PC-3 (cell line): ENCODE measurements around the gene DNMT3L. TPM values are rescaled to one million over a fixed set of nuclear protein-coding genes. Genes with fewer than 3 reads are reported as not detected.
"Not testable (repeated sequence)": the region's sequence is repeated elsewhere in the genome, so short reads cannot be mapped to it uniquely, and the experiment has no call there.

ENCODE experiments used
- ATAC-seq: fragments of 200-7000 bp; cut with Tn5 transposase; 2 replicates; pipeline ENCODE4 v1.9.1; 2020; ENCODE audit warnings: mild to moderate bottlenecking, moderate library complexity
- BruUV-seq: library from RNA; stranded (reverse); fragments of 400-500 nt; replicated peaks from 2 replicates; lab custom pipeline; 2021; lab: Mats Ljungman, UMichigan
- CTCF ChIA-PET: fragments of 300-600 bp; sonication (Branson Sonifier 250); formaldehyde crosslinking; loops from one replicate; lab custom pipeline; 2022; ENCODE audit warnings: antibody characterized with exemption; lab: Charles Lee
- POLR2A ChIA-PET: fragments of 300-600 bp; sonication (Branson Sonifier 250); formaldehyde crosslinking; loops from one replicate; lab custom pipeline; 2022; ENCODE audit warnings: antibody characterized with exemption; ENCODE audit not compliant: unreplicated experiment; lab: Charles Lee
- DNase-seq: peaks from one replicate; pipeline ENCODE4 v3.0.0-alpha.2; 2015
- H2AFZ ChIP-seq: fragments of 300-600 bp; sonication (generic); 2 replicates; pipeline ENCODE4 v1.6.0; 2016; ENCODE audit warnings: antibody characterized with exemption, low read length
- H3F3A ChIP-seq: fragments of 300-600 bp; sonication (generic); one replicate; pipeline ENCODE4 v1.6.0; 2017; ENCODE audit warnings: antibody characterized with exemption, low read length, control low read depth, mild to moderate bottlenecking; ENCODE audit not compliant: unreplicated experiment
- H3K27ac ChIP-seq: fragments of 300-600 bp; sonication (generic); 2 replicates; pipeline ENCODE4 v1.5.1; 2016; ENCODE audit warnings: mild to moderate bottlenecking, low read length
- H3K27me3 ChIP-seq: fragments of 300-600 bp; sonication (generic); 2 replicates; pipeline ENCODE4 v1.6.1; 2016; ENCODE audit warnings: low read length, mixed read lengths
- H3K36me3 ChIP-seq: fragments of 300-600 bp; sonication (generic); 2 replicates; pipeline ENCODE4 v1.6.1; 2016; ENCODE audit warnings: low read depth, mixed run types, low read length, mixed read lengths
- H3K4me1 ChIP-seq: fragments of 300-600 bp; sonication (generic); 2 replicates; pipeline ENCODE4 v1.5.1; 2016; ENCODE audit warnings: low read length; ENCODE audit not compliant: insufficient read depth
- H3K4me2 ChIP-seq: fragments of 300-600 bp; sonication (generic); 2 replicates; pipeline ENCODE4 v1.6.0; 2016; ENCODE audit warnings: low read length
- H3K4me3 ChIP-seq: fragments of 300-600 bp; sonication (generic); 2 replicates; pipeline ENCODE4 v1.5.1; 2016; ENCODE audit warnings: mild to moderate bottlenecking, low read length, mixed read lengths
- H3K79me2 ChIP-seq: fragments of 300-600 bp; sonication (generic); 2 replicates; pipeline ENCODE4 v1.6.1; 2017; ENCODE audit warnings: low read length, mixed read lengths
- H3K9ac ChIP-seq: fragments of 300-600 bp; sonication (generic); 2 replicates; pipeline ENCODE4 v1.6.0; 2016; ENCODE audit warnings: mild to moderate bottlenecking, low read length
- H3K9me2 ChIP-seq: fragments of 300-600 bp; sonication (generic); replicated peaks from 2 replicates; pipeline ENCODE4 v1.6.1; 2016; ENCODE audit warnings: mixed run types, low read length, mixed read lengths
- H3K9me3 ChIP-seq: fragments of 300-600 bp; sonication (generic); 2 replicates; pipeline ENCODE4 v1.6.1; 2016; ENCODE audit warnings: low read length, mixed read lengths
- H4K20me1 ChIP-seq: fragments of 300-600 bp; sonication (generic); 2 replicates; pipeline ENCODE4 v1.6.1; 2016; ENCODE audit warnings: low read length, mixed read lengths
- EZH2 ChIP-seq: fragments of 300-600 bp; sonication (generic); IDR thresholded peaks from one replicate; pipeline ENCODE4 v1.6.1; 2017; ENCODE audit warnings: antibody characterized with exemption, mild to moderate bottlenecking, low read length; ENCODE audit not compliant: unreplicated experiment
- EZH2phosphoT487 ChIP-seq: fragments of 300-600 bp; sonication (generic); IDR thresholded peaks from 2 replicates; pipeline ENCODE4 v1.6.1; 2018; ENCODE audit warnings: mild to moderate bottlenecking, antibody characterized with exemption, low read length, borderline replicate concordance
- intact Hi-C: fragments of 100-400 bp; cut with micrococcal nuclease; formaldehyde crosslinking; loops from 2 replicates; pipeline ENCODE4 v1.9.0; 2023
- total RNA-seq: library from RNA; depleted of rRNA; stranded (reverse); fragments of >200 nt; gene quantifications from 2 replicates; pipeline ENCODE4 v1.2.3, GENCODE V29; 2014
- TF ChIP-seq, protein P1 (sequence below): fragments of 300-600 bp; sonication (generic); conservative IDR thresholded peaks from 2 replicates; pipeline ENCODE4 v1.5.1; 2017; ENCODE audit warnings: antibody characterized with exemption, low read depth, mild to moderate bottlenecking, low read length

Gene DNMT3L
- total RNA-seq, 1 experiment from 2014 or later = not detected

DNA sequence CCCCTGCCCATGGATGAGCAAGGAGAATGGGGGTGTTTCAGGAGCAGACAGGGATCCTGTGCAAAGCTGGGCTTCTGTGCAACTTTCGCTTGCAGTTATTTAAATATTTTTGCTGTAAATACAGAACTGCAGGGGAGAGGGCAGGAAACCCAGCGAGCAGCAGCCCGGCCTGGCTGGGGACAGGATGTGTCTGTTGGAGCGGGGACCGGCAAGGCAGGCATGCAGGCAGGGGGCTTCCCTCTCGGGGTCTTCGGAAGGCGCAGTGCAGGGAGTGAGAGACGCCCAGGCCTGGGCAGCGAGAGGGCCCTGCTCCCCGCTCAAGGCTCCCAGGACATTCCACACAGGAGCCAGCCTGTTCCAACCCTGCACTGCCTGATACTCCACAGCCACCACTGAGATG lies 22.3 kb upstream of the DNMT3L start:
- Histone ChIP-seq H3K4me3 (no peak overlapping the region), H3K27me3 (no peaks in the 10 kb centered on the region), H3K4me1 (no peaks in the 10 kb centered on the region), H3K9me3 (no peaks in the 10 kb centered on the region), H3K79me2 (no peaks in the 10 kb centered on the region), H3K4me2 (no peak overlapping the region), H3K9me2 (no peaks in the 10 kb centered on the region), H3K9ac (no peak overlapping the region), H4K20me1 (no peaks in the 10 kb centered on the region), H3K36me3 (no peaks in the 10 kb centered on the region), H3F3A (no peaks in the 10 kb centered on the region), H3K27ac (no peak overlapping the region), H2AFZ (no peak overlapping the region)
- ATAC-seq (no peak), DNase-seq (no peak)
- POLR2A ChIA-PET = no interaction called here
- no peak for TF ChIP-seq EZH2
- TF ChIP-seq, protein P1, sequence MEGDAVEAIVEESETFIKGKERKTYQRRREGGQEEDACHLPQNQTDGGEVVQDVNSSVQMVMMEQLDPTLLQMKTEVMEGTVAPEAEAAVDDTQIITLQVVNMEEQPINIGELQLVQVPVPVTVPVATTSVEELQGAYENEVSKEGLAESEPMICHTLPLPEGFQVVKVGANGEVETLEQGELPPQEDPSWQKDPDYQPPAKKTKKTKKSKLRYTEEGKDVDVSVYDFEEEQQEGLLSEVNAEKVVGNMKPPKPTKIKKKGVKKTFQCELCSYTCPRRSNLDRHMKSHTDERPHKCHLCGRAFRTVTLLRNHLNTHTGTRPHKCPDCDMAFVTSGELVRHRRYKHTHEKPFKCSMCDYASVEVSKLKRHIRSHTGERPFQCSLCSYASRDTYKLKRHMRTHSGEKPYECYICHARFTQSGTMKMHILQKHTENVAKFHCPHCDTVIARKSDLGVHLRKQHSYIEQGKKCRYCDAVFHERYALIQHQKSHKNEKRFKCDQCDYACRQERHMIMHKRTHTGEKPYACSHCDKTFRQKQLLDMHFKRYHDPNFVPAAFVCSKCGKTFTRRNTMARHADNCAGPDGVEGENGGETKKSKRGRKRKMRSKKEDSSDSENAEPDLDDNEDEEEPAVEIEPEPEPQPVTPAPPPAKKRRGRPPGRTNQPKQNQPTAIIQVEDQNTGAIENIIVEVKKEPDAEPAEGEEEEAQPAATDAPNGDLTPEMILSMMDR = no peak
- no peak for TF ChIP-seq EZH2phosphoT487
- BruUV-seq = no TSS peak
- CTCF ChIA-PET = no interaction called here
- intact Hi-C loops = no loop called here

DNA sequence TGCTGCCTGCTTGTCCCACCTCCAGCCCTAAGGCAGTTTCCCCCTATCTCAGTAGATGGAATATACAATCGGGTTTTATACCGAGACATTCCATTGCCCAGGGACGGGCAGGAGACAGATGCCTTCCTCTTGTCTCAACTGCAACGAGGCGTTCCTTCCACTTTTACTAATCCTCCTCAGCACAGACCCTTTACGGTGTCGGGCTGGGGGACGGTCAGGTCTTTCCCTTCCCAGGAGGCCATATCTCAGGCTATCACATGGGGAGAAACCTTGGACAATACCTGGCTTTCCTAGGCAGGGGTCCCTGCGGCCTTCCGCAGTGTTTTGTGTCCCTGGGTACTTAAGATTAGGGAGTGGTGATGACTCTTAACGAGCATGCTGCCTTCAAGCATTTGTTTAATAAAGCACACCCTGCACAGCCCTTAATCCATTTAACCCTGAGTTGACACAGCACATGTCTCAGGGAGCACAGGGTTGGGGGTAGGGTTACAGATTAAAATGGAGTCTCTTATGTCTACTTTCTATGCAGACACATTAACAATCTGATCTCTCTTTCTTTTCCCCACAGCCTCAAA lies 21.6 kb upstream of the DNMT3L start:
- H3K4me1 ChIP-seq, BruUV-seq, H3F3A ChIP-seq, POLR2A ChIA-PET, H3K27ac ChIP-seq, DNase-seq, ATAC-seq, H3K79me2 ChIP-seq, H3K4me2 ChIP-seq, CTCF ChIA-PET, H3K9ac ChIP-seq, H4K20me1 ChIP-seq, H2AFZ ChIP-seq, H3K4me3 ChIP-seq, H3K27me3 ChIP-seq, H3K9me2 ChIP-seq, H3K9me3 ChIP-seq, H3K36me3 ChIP-seq, intact Hi-C loops: not testable (repeated sequence)

DNA sequence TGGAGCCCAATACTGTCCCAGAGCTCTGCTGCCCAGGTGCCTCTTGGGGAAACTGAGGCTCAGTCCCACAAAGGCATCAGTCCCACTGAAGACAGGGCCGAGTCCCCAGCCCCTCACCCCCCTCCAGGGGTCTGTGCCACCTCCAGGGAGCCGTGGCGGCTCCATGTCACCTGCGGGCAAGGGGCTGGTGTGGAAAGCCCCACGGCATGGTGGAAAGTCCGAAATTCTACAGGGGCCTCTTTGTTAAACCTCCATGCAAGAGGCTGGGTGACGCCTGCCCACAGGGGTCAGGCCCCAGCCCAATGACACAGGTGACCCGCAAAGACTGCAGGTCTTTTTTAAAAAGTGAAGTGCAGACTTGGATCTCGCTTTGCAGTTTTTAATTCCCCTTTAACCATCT lies 20.7 kb upstream of the DNMT3L start:
- H3K27ac ChIP-seq = no peak overlapping the region
- TF ChIP-seq EZH2 (no peak), EZH2phosphoT487 (no peak)
- TF ChIP-seq, protein P1 = no peak

More for the DNA sequence above, 20.7 kb upstream of the DNMT3L start:
- Histone ChIP-seq H3K27me3 (no peaks in the 10 kb centered on the region), H3K9ac (no peak overlapping the region), H3K4me1 (no peaks in the 10 kb centered on the region), H3K9me2 (no peaks in the 10 kb centered on the region), H2AFZ (no peak overlapping the region), H3K4me2 (no peak overlapping the region), H4K20me1 (no peaks in the 10 kb centered on the region), H3K36me3 (no peaks in the 10 kb centered on the region), H3K9me3 (no peaks in the 10 kb centered on the region), H3F3A (no peaks in the 10 kb centered on the region), H3K4me3 (no peak overlapping the region), H3K79me2 (no peaks in the 10 kb centered on the region)
- DNase-seq (no peak), ATAC-seq (no peak)
- intact Hi-C loops = no loop called here
- ChIA-PET CTCF (no interaction called here), POLR2A (no interaction called here)
- no TSS peak for BruUV-seq
